Cardiac muscle cell (in vitro differentiated cells and primary cell): ENCODE data around the gene PFKL. TPM values are rescaled to one million over a fixed set of nuclear protein-coding genes. Genes with fewer than 3 reads are reported as not detected.

Source experiments
- DNase-seq, 2 donors: peaks; one replicate each; pipeline versions ENCODE4 v3.0.0 to v3.0.0-alpha.2; 2010 to 2017; ENCODE audit warnings: low read depth in 1 of 2, low spot score in 1 of 2
- H3K27ac ChIP-seq: fragments of 200-600 bp; sonication (generic); 2 replicates; pipeline ENCODE4 v1.5.1; 2016
- H3K27me3 ChIP-seq: fragments of 200-600 bp; sonication (generic); 2 replicates; pipeline ENCODE4 v1.6.0; 2016; ENCODE audit warnings: control low read depth
- H3K36me3 ChIP-seq: fragments of 200-600 bp; sonication (generic); 2 replicates; pipeline ENCODE4 v1.5.1; 2016; ENCODE audit warnings: control low read depth
- H3K4me1 ChIP-seq: fragments of 200-600 bp; sonication (generic); 2 replicates; pipeline ENCODE4 v1.8.1; 2017; ENCODE audit warnings: low read depth, mild to moderate bottlenecking, mixed run types
- H3K4me3 ChIP-seq: fragments of 200-600 bp; sonication (generic); 2 replicates; pipeline ENCODE4 v1.5.1; 2016; ENCODE audit warnings: mild to moderate bottlenecking
- H3K9me3 ChIP-seq: fragments of 200-600 bp; sonication (generic); 2 replicates; pipeline ENCODE4 v1.5.1; 2017; ENCODE audit warnings: low read depth, mild to moderate bottlenecking, control low read depth
- CTCF ChIP-seq: IDR thresholded peaks from 2 replicates; pipeline ENCODE4 v1.5.1; 2012; ENCODE audit warnings: low read depth, mild to moderate bottlenecking, low read length
- polyA plus RNA-seq: library from polyadenylated mRNA; unstranded; fragments of >200 nt; fragmentation: Nextera tagmentation; extraction: Ambion mirVana; gene quantifications from 2 replicates; pipeline ENCODE4 v1.2.1, GENCODE V29; 2016
- total RNA-seq: library from RNA; depleted of rRNA; stranded (reverse); fragments of >200 nt; gene quantifications from 2 replicates; pipeline ENCODE4 v1.2.3, GENCODE V29; 2016

The PFKL gene
- total and polyA plus RNA-seq, 2 experiments from 2014 or later = 204 to 213 TPM

- Histone ChIP-seq H3K9me3 (no peaks in the 10 kb centered on the region), H3K4me3 (no peak overlapping the region), H3K27me3 (no peaks in the 10 kb centered on the region), H3K36me3 (no peaks in the 10 kb centered on the region), H3K27ac (no peak overlapping the region), H3K4me1 (no peaks in the 10 kb centered on the region)
- DNase-seq = no peak
- TF ChIP-seq CTCF = no peak
Measured at GRCh38 chr21:44295163-44295573, 4.7 kb upstream of the PFKL start.

GRCh38 chr21:44295646-44296045, 4.2 kb upstream of the PFKL start:
- no peaks in the 10 kb centered on the region for H3K36me3 ChIP-seq
- peaks cover under 1% of the 10 kb centered on the region for H3K4me1 ChIP-seq

GRCh38 chr21:44296103-44296519, 3.7 kb upstream of the PFKL start:
- peaks cover 5% of the 10 kb centered on the region for H3K4me1 ChIP-seq
- TF ChIP-seq CTCF = no peak

More at GRCh38 chr21:44295646-44296045, 4.2 kb upstream of the PFKL start:
- Histone ChIP-seq H3K4me3 (no peak overlapping the region), H3K27ac (no peak overlapping the region), H3K9me3 (no peaks in the 10 kb centered on the region), H3K27me3 (no peaks in the 10 kb centered on the region)
- no peak for TF ChIP-seq CTCF
- no peak for DNase-seq

GRCh38 chr21:44296916-44297315, 2.9 kb upstream of the PFKL start:
- Histone ChIP-seq H3K9me3 (no peaks in the 10 kb centered on the region), H3K4me1 (peaks cover 6% of the 10 kb centered on the region), H3K4me3 (no peak overlapping the region), H3K36me3 (no peaks in the 10 kb centered on the region), H3K27ac (no peak overlapping the region), H3K27me3 (no peaks in the 10 kb centered on the region)
- no peak for DNase-seq
- TF ChIP-seq CTCF = no peak

More at GRCh38 chr21:44296103-44296519, 3.7 kb upstream of the PFKL start:
- no peak for DNase-seq
- Histone ChIP-seq H3K27me3 (no peaks in the 10 kb centered on the region), H3K36me3 (no peaks in the 10 kb centered on the region), H3K27ac (no peak overlapping the region), H3K4me3 (no peak overlapping the region), H3K9me3 (no peaks in the 10 kb centered on the region)

- Histone ChIP-seq H3K36me3 (no peaks in the 10 kb centered on the region), H3K4me1 (peaks cover 6% of the 10 kb centered on the region), H3K27me3 (no peaks in the 10 kb centered on the region), H3K27ac (no peak overlapping the region), H3K4me3 (no peak overlapping the region), H3K9me3 (no peaks in the 10 kb centered on the region)
- TF ChIP-seq CTCF = peak; percentile 81
- peak; percentile 85 to 90 for DNase-seq
Measured at GRCh38 chr21:44297525-44298290, 2.1 kb upstream of the PFKL start.
